ENCODE measurements around the gene RIMS3. TPM values are rescaled to one million over a fixed set of nuclear protein-coding genes. Genes with fewer than 3 reads are reported as not detected.
"Not testable (repeated sequence)": the region's sequence is repeated elsewhere in the genome, so short reads cannot be mapped to it uniquely, and the experiment has no call there.

RIMS3 gene
- total RNA-seq, 1 donor from 2014 or later, result 2.9 TPM

DNA sequence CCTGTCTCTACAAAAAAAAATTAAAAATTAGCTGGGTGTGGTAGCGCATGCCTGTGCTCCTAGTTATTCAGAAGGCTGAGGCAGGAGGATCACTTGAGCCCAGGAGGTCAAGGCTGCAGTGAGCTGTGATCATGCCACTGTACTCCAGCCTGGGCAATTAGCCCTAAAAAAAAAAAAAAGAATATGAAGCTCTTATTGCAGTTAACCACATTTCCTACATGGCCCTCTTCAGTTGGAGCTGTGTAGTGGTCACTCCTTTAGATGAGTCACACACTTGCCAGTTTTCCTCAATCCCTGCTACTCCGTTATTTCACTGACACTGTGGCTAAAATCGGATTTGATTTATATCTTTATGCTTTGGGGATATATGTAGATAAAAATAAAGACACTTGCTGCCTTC lies 37.8 kb upstream of the RIMS3 start:
- peak; percentile 53 for DNase-seq (ENCODE audit: low read depth)
- Histone ChIP-seq H3K4me3 (ENCODE audit: low read depth, low read length) (no peak overlapping the region), H3K36me3 (ENCODE audit: control insufficient read depth, insufficient read depth, low read length) (no peaks in the 10 kb centered on the region), H3K27me3 (ENCODE audit: control insufficient read depth, insufficient read depth, low read length) (no peaks in the 10 kb centered on the region)
- TF ChIP-seq, protein P1, sequence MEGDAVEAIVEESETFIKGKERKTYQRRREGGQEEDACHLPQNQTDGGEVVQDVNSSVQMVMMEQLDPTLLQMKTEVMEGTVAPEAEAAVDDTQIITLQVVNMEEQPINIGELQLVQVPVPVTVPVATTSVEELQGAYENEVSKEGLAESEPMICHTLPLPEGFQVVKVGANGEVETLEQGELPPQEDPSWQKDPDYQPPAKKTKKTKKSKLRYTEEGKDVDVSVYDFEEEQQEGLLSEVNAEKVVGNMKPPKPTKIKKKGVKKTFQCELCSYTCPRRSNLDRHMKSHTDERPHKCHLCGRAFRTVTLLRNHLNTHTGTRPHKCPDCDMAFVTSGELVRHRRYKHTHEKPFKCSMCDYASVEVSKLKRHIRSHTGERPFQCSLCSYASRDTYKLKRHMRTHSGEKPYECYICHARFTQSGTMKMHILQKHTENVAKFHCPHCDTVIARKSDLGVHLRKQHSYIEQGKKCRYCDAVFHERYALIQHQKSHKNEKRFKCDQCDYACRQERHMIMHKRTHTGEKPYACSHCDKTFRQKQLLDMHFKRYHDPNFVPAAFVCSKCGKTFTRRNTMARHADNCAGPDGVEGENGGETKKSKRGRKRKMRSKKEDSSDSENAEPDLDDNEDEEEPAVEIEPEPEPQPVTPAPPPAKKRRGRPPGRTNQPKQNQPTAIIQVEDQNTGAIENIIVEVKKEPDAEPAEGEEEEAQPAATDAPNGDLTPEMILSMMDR (IDR thresholded peaks at IDR 0.05; ENCODE audit: insufficient read depth, low read length, poor library complexity, severe bottlenecking), result no peak

DNA sequence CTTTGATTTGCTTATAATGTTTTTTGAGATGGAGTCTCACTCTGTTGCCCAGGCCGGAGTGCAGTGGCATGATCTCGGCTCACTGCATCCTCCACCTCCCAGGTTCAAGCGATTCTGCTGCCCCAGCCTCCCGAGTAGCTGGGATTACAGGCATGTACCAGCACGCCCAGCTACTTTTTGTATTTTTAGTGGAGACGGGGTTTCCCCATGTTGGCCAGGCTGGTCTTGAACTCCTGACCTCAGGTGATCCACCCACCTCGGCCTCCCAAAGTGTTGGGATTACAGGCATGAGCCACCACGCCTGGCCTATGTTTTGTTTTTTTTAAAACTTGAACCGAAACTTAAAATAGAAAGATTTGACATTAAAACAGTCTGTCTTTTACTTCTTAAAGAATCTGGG lies 37.3 kb upstream of the RIMS3 start:
- not testable (repeated sequence) for DNase-seq (ENCODE audit: low read depth); H3K36me3 ChIP-seq (ENCODE audit: control insufficient read depth, insufficient read depth, low read length); H3K27me3 ChIP-seq (ENCODE audit: control insufficient read depth, insufficient read depth, low read length); H3K4me3 ChIP-seq (ENCODE audit: low read depth, low read length)

DNA sequence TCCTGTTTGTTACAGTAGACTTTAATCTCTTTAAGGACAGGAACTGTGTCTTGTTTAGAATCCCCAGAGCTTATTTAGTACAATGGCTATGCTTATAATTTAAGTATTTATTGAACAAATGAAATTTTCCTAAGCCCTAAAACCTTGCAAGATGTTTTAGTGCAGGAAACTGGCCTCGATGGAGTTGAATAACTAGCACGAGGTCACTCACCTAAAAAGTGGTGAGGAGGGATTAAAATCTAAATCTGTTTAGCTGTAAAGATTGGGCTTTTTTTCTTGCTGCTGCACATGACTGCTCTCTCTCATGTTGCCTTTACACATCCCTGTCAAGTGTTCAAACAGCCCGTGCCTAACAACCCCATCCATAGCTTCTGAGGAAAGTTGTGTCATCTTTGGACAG lies 36.2 kb upstream of the RIMS3 start:
- H3K27me3 ChIP-seq (ENCODE audit: control insufficient read depth, insufficient read depth, low read length), result no peaks in the 10 kb centered on the region
- TF ChIP-seq, protein P1 (IDR thresholded peaks at IDR 0.05; ENCODE audit: insufficient read depth, low read length, poor library complexity, severe bottlenecking), result no peak
- no peaks in the 10 kb centered on the region for H3K36me3 ChIP-seq (ENCODE audit: control insufficient read depth, insufficient read depth, low read length)
- no peak overlapping the region for H3K4me3 ChIP-seq (ENCODE audit: low read depth, low read length)
- DNase-seq (ENCODE audit: low read depth), result no peak

DNA sequence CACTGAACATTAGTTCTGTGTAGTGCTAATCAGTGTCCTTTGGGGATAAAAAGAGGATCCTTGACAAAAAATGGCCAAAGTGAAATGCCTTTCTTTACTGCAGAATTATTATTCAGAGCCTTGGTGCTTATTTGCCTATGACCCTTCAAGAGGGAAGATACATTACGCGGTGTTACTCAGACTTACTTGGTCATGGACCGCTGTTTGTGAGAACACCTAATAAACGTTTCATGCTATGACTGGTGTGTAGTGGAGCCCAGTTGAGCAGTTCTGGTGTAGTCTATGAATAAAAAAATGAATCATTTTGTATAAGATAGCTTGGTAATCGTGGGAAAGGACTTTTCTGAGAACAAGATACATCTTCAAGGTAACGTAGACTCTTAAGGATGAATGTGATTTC lies 34.3 kb upstream of the RIMS3 start:
- DNase-seq (ENCODE audit: low read depth), result no peak
- Histone ChIP-seq H3K4me3 (ENCODE audit: low read depth, low read length) (no peak overlapping the region), H3K27me3 (ENCODE audit: control insufficient read depth, insufficient read depth, low read length) (no peaks in the 10 kb centered on the region), H3K36me3 (ENCODE audit: control insufficient read depth, insufficient read depth, low read length) (no peaks in the 10 kb centered on the region)
- TF ChIP-seq, protein P1 (IDR thresholded peaks at IDR 0.05; ENCODE audit: insufficient read depth, low read length, poor library complexity, severe bottlenecking), result no peak

DNA sequence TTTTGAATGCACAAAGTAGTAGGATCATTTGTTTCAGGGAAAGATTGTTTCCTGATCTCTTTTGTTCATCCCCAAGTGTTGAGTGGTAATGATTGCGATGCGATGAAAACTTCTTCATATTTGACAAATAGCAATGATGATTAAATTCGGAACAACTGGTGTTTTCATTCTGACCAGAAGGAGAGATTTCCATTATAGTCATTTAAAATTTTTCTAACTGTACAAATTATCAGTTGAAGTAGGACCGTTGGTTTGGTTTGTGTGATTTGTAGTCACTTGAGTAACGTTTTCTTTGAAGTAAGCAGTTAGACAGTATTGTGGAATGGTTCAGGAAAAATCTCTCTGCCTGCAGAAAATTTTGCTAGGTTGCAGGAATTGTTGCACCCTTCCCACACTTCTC lies 32.0 kb upstream of the RIMS3 start:
- TF ChIP-seq, protein P1 (IDR thresholded peaks at IDR 0.05; ENCODE audit: insufficient read depth, low read length, poor library complexity, severe bottlenecking), result no peak
- H3K36me3 ChIP-seq (ENCODE audit: control insufficient read depth, insufficient read depth, low read length), result no peaks in the 10 kb centered on the region

DNA sequence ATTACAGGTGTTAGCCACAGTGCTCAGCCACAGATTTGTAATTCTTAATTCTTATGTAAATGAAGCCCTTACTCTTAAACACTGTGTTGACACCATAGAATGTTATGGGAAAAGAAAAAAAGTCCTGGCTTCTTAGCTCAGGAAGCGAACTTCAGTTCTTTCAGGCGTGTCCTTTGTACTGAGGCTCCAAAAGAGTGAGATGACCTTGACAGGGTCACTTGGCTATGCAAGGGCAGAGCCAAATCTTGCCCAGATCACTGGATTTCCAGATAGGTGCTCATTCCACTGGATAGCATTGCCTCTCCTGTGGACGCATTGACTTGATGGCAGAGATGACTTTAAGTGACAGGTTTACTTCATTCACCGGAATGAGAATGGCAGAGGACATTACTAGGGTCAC lies 30.8 kb upstream of the RIMS3 start:
- no peak overlapping the region for H3K4me3 ChIP-seq (ENCODE audit: low read depth, low read length)
- DNase-seq (ENCODE audit: low read depth), result no peak
- H3K36me3 ChIP-seq (ENCODE audit: control insufficient read depth, insufficient read depth, low read length), result no peaks in the 10 kb centered on the region
- H3K27me3 ChIP-seq (ENCODE audit: control insufficient read depth, insufficient read depth, low read length), result no peaks in the 10 kb centered on the region
- TF ChIP-seq, protein P1 (IDR thresholded peaks at IDR 0.05; ENCODE audit: insufficient read depth, low read length, poor library complexity, severe bottlenecking), result no peak

More for the DNA sequence above, 32.0 kb upstream of the RIMS3 start:
- H3K27me3 ChIP-seq (ENCODE audit: control insufficient read depth, insufficient read depth, low read length), result no peaks in the 10 kb centered on the region
- no peak for DNase-seq (ENCODE audit: low read depth)
- no peak overlapping the region for H3K4me3 ChIP-seq (ENCODE audit: low read depth, low read length)

All from kidney epithelial cell (primary cell).